K562 (cell line): ENCODE results near the gene GLUD1. TPM values are rescaled to one million over a fixed set of nuclear protein-coding genes. Genes with fewer than 3 reads are reported as not detected.

Experiments
- CBX2 ChIP-seq: fragments of 200-600 bp; sonication (generic); IDR thresholded peaks from one replicate; pipeline ENCODE4 v1.6.1; 2012; ENCODE audit warnings: mild to moderate bottlenecking, low read length, inconsistent platforms; ENCODE audit not compliant: insufficient read depth, poor library complexity, severe bottlenecking
- FUS ChIP-seq: fragments of 200-400 bp; formaldehyde crosslinking; optimal IDR thresholded peaks from 2 replicates; pipeline ENCODE3; 2017; ENCODE audit warnings: low read depth, low read length
- ILK ChIP-seq: fragments of 450-650 bp; IDR thresholded peaks from 2 replicates; pipeline ENCODE4 v1.6.1; 2016; ENCODE audit warnings: missing genetic modification characterization, low read depth, mild to moderate bottlenecking, missing compliant biosample characterization, moderate library complexity, borderline replicate concordance
- IRF2 ChIP-seq: sonication (generic); formaldehyde crosslinking; IDR thresholded peaks from 2 replicates; pipeline ENCODE4 v1.8.1; 2022; ENCODE audit warnings: mild to moderate bottlenecking, missing genetic modification reagents
- NCOA6 ChIP-seq: fragments of 450-650 bp; IDR thresholded peaks from 2 replicates; pipeline ENCODE4 v1.6.1; 2017; ENCODE audit warnings: mild to moderate bottlenecking
- ZBTB49 ChIP-seq: sonication (generic); formaldehyde crosslinking; IDR thresholded peaks from 2 replicates; pipeline ENCODE4 v1.8.0; 2022; ENCODE audit warnings: missing genetic modification reagents, mild to moderate bottlenecking, borderline replicate concordance
- polyA plus RNA-seq, 8 experiments: library from polyadenylated mRNA; depleted of rRNA in 4 of 8; stranded (reverse) in 5 of 8; unstranded in 3 of 8; fragments of >200 nt; fragmentation: Nextera tagmentation in 2 of 8; fragmentation: Illumina TruSeq in 1 of 8; extraction: Ambion mirVana in 2 of 8; extraction: Trizol in 1 of 8; gene quantifications; 2 replicates each; pipeline versions ENCODE4 v1.2.1 to v1.2.3, GENCODE V29; 2011 to 2014; ENCODE audit warnings: inconsistent platforms in 1 of 8, missing spikeins in 1 of 8
- total RNA-seq, 7 experiments: library from RNA; depleted of rRNA in 6 of 7; stranded (reverse); fragments of >200 nt in 6 of 7; fragmentation: Illumina TruSeq in 2 of 7; extraction: Trizol in 2 of 7; gene quantifications; 2 replicates each; pipeline versions ENCODE4 v1.2.1 to v1.2.3, GENCODE V29; 2011 to 2021; ENCODE audit warnings: low replicate concordance in 1 of 7
- TF ChIP-seq, protein P1 (sequence below): fragments of 250-450 bp; sonication (Bioruptor Pico); IDR thresholded peaks from 2 replicates; pipeline ENCODE4 v1.8.0; 2021; ENCODE audit warnings: mild to moderate bottlenecking, moderate library complexity

GLUD1 gene
- total and polyA plus RNA-seq, 9 of the 15 experiments (the other 6 are each of a cell fraction or from before 2014, with no cell fraction given): 21.9 to 92.0 (median 76.3) TPM

DNA sequence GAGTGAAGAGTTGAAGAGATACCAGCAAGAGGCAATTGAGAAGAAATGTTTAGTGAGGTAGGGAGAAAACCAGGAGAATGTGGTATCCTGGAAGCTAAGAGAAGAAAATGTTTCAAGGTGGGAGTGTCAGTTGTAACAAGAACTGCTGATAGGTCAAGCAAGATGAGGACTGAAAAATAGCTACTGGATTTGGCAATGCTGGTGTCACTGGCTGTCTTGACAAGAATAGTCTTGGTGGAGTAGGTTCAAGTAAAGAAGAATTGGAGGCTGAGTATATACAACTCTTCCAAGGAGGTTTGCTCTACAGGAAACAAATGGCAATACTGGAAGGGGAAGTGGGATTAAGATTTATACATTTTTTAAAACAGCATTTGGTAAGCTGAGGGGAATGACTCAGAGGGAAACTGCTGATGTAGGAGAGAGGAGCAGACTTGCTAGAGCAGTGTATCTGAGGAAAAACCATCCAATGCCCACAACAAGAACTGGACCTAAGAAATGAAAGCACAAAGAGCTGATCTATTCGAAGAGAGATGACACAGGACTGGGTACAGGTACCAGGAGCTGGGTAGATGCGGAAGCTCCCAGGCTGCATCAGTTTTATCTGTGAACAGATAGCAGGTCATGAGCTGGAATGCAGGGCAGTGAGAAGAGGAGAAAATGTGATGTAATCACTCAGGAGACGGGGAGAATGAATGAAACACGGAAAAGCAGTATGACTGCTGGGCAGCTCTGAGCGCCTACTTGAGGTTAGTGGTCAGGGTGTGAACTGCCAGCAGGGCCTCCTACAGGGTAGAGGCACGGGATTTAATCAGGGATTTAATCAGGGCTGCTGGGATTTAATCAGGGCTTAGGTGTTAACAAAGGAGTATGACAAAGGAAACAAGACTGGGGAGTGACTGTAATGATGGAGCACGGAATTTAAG, 40.0 kb downstream of the GLUD1 start (continued):
- TF ChIP-seq ZBTB49 (no peak), NCOA6 (no peak), IRF2 (CRISPR knock-in tag) (no peak), FUS (no peak), ILK (tag) (no peak), CBX2 (no peak)
- TF ChIP-seq, protein P1, sequence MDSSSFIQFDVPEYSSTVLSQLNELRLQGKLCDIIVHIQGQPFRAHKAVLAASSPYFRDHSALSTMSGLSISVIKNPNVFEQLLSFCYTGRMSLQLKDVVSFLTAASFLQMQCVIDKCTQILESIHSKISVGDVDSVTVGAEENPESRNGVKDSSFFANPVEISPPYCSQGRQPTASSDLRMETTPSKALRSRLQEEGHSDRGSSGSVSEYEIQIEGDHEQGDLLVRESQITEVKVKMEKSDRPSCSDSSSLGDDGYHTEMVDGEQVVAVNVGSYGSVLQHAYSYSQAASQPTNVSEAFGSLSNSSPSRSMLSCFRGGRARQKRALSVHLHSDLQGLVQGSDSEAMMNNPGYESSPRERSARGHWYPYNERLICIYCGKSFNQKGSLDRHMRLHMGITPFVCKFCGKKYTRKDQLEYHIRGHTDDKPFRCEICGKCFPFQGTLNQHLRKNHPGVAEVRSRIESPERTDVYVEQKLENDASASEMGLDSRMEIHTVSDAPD (CRISPR knock-in tag): no peak
